Skeletal muscle satellite cell (primary cell): ENCODE measurements around the gene TMCO1.
A peak's percentile ranks its signal among the peaks of the same experiment; 100 is the strongest.
"Not testable (repeated sequence)": the region's sequence is repeated elsewhere in the genome, so short reads cannot be mapped to it uniquely, and the experiment has no call there.

Source experiments
- H3K27me3 ChIP-seq: 2 replicates; pipeline ENCODE4 v1.7.0; 2013; ENCODE audit warnings: low read length; ENCODE audit not compliant: control insufficient read depth, insufficient read depth
- H3K36me3 ChIP-seq: 2 replicates; pipeline ENCODE4 v1.7.0; 2013; ENCODE audit warnings: mild to moderate bottlenecking, control low read depth, low read length; ENCODE audit not compliant: insufficient read depth
- H3K4me1 ChIP-seq: 2 replicates; pipeline ENCODE4 v1.7.0; 2013; ENCODE audit warnings: low read length; ENCODE audit not compliant: control insufficient read depth, insufficient read depth
- H3K4me2 ChIP-seq: 2 replicates; pipeline ENCODE4 v1.7.0; 2013; ENCODE audit warnings: mild to moderate bottlenecking, low read length
- H3K4me3 ChIP-seq: 2 replicates; pipeline ENCODE4 v1.7.0; 2013; ENCODE audit warnings: low read length
- H3K9ac ChIP-seq: 2 replicates; pipeline ENCODE4 v1.7.0; 2013; ENCODE audit warnings: mild to moderate bottlenecking, low read depth, low read length, moderate library complexity
- H3K9me3 ChIP-seq: replicated peaks from 2 replicates; pipeline ENCODE4 v1.7.0; 2013; ENCODE audit warnings: mild to moderate bottlenecking, control low read depth, low read length

The TMCO1 gene

GRCh38 chr1:165703648-165704047 is 65.0 kb downstream of the TMCO1 start:
- Histone ChIP-seq H3K27me3 (peaks cover 9% of the 10 kb centered on the region), H3K36me3 (no peaks in the 10 kb centered on the region), H3K9me3 (no peaks in the 10 kb centered on the region), H3K4me3 (no peak overlapping the region), H3K4me2 (no peak overlapping the region), H3K4me1 (peaks cover 2% of the 10 kb centered on the region), H3K9ac (no peak overlapping the region)

GRCh38 chr1:165701922-165702321 is 66.7 kb downstream of the TMCO1 start:
- H3K27me3 ChIP-seq, H3K4me3 ChIP-seq, H3K9me3 ChIP-seq, H3K36me3 ChIP-seq, H3K9ac ChIP-seq, H3K4me2 ChIP-seq, H3K4me1 ChIP-seq: not testable (repeated sequence)

GRCh38 chr1:165699577-165699976 is 69.1 kb downstream of the TMCO1 start:
- Histone ChIP-seq H3K27me3 (no peaks in the 10 kb centered on the region), H3K4me2 (no peak overlapping the region), H3K36me3 (no peaks in the 10 kb centered on the region), H3K9me3 (no peaks in the 10 kb centered on the region), H3K9ac (no peak overlapping the region), H3K4me1 (peaks cover 18% of the 10 kb centered on the region), H3K4me3 (no peak overlapping the region)

GRCh38 chr1:165698761-165699052 is 70.0 kb downstream of the TMCO1 start:
- H3K36me3 ChIP-seq, result peaks cover 3% of the 10 kb centered on the region

DNA sequence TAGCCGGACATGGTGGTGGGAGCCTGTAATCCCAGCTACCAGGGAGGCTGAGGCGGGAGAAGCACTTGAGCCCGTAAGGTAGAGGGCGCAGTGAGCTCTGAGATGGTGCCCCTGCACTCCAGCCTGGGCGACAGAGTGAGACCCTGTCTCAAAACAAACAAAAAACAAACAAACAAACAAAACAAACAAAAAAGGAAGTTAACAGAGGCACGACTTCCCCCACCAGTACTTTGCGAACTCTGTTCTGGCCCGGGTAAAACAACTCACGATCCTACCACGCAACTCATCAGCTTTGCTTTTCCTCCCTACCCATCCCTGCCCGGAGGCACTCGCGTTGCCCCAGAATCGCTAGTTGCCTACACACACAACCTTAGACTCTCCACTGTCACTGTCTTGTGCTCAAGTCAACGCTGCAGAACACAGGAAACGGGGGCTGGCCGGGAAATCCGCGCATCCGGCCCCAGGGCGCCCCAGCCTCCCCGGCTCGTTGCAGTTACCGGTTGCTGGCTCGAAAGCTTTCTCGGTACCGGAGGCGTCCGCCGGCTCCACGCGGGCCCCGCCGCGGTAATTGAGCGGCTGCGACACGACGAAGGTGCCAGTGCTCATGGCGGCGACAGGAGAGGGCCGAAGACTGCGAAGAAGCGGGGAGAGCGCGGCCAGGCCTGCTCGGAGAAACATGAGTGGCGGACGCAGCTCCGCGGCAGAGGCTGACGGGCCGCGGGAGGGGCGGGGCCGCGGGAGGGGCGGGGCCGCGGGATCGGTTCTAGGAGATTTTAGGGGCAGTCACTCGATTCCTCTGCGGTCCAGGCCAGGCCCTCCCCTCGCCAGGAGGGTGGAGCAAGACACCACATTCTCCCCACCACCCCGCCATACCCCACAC is 70.5 kb downstream of the TMCO1 start, which contains the start of gene ALDH9A1:
TSS of gene ALDH9A1 (minus strand) at position 682 of the 880 bp plus-strand sequence. CDS start at position 678, 4 bp downstream.
- peak within 1 kb of the TSS; percentile 93 for H3K4me3 ChIP-seq
- peaks cover 3% of the 10 kb centered on the region for H3K36me3 ChIP-seq
- no peaks in the 10 kb centered on the region for H3K27me3 ChIP-seq
- H3K9me3 ChIP-seq, result no peaks in the 10 kb centered on the region
- peaks cover 18% of the 10 kb centered on the region for H3K4me1 ChIP-seq
- H3K4me2 ChIP-seq, result peak within 1 kb of the TSS; percentile 78
- H3K9ac ChIP-seq, result peak within 1 kb of the TSS; percentile 93

More at GRCh38 chr1:165698761-165699052, 70.0 kb downstream of the TMCO1 start:
- Histone ChIP-seq H3K9me3 (no peaks in the 10 kb centered on the region), H3K9ac (peak overlapping the region; percentile 93), H3K27me3 (no peaks in the 10 kb centered on the region), H3K4me3 (peak overlapping the region; percentile 93), H3K4me1 (peaks cover 18% of the 10 kb centered on the region), H3K4me2 (peak overlapping the region; percentile 78)

DNA sequence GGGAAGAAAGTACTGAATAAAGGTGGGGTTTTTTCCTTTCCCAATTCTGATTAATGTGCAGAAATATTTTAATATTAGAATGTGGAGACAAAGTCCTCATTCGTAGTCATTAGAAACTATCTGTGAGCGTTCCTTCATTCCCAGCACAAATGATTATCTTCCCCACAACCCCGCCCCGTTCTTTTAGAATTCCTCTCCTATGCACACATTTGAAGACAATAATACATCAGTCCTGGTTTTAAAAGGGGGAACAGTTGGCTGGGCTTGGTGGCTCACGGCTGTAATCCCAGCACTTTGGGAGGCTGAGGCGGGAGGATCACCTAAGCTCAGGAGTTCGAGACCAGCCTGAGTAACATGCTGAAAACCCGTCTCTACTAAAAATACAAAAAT is 71.2 kb downstream of the TMCO1 start:
- peaks cover 3% of the 10 kb centered on the region for H3K36me3 ChIP-seq
- H3K4me2 ChIP-seq, result peak overlapping the region; percentile 78
- peak overlapping the region; percentile 93 for H3K4me3 ChIP-seq
- no peaks in the 10 kb centered on the region for H3K27me3 ChIP-seq
- H3K4me1 ChIP-seq, result peaks cover 18% of the 10 kb centered on the region
- no peaks in the 10 kb centered on the region for H3K9me3 ChIP-seq
- H3K9ac ChIP-seq, result peak overlapping the region; percentile 93

DNA sequence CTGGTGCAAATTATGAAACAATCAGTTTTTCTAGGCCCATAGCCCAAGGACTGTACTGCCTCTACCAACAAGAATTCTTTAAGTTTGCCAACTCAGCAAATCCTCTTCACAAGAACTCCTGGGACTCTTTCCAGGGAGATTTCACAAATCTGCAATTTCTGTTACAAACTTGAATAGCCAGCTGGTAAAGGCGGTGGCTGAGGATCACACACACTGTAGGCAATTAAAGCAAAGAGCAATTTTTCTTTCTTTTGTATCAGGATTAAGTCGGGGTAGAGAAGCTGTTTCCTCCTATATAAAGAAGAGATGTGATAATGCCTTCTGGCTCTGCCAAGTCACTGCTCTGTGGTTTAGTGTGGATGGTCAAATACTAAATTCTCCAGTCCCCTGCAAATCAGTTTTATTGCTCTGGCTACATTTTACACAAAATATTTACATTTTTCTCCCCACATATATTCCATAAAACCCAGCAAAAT is 72.0 kb downstream of the TMCO1 start:
- peaks cover 3% of the 10 kb centered on the region for H3K36me3 ChIP-seq
- peak overlapping the region; percentile 78 for H3K4me2 ChIP-seq
- peak overlapping the region; percentile 93 for H3K4me3 ChIP-seq
- H3K4me1 ChIP-seq, result peaks cover 18% of the 10 kb centered on the region
- no peaks in the 10 kb centered on the region for H3K9me3 ChIP-seq
- no peaks in the 10 kb centered on the region for H3K27me3 ChIP-seq
- H3K9ac ChIP-seq, result peak overlapping the region; percentile 93

GRCh38 chr1:165695031-165695430 is 73.6 kb downstream of the TMCO1 start:
- H3K27me3 ChIP-seq, result no peaks in the 10 kb centered on the region
- peaks cover 3% of the 10 kb centered on the region for H3K36me3 ChIP-seq
- no peaks in the 10 kb centered on the region for H3K9me3 ChIP-seq
- H3K4me2 ChIP-seq, result no peak overlapping the region
- H3K4me3 ChIP-seq, result no peak overlapping the region
- H3K4me1 ChIP-seq, result peaks cover 18% of the 10 kb centered on the region
- no peak overlapping the region for H3K9ac ChIP-seq

- H3K36me3 ChIP-seq, result peaks cover 20% of the 10 kb centered on the region
- no peaks in the 10 kb centered on the region for H3K9me3 ChIP-seq
- no peaks in the 10 kb centered on the region for H3K4me1 ChIP-seq
- H3K4me3 ChIP-seq, result no peak overlapping the region
- no peak overlapping the region for H3K4me2 ChIP-seq
- H3K27me3 ChIP-seq, result no peaks in the 10 kb centered on the region
- no peak overlapping the region for H3K9ac ChIP-seq
Measured at GRCh38 chr1:165688046-165688445, 80.6 kb downstream of the TMCO1 start.

DNA sequence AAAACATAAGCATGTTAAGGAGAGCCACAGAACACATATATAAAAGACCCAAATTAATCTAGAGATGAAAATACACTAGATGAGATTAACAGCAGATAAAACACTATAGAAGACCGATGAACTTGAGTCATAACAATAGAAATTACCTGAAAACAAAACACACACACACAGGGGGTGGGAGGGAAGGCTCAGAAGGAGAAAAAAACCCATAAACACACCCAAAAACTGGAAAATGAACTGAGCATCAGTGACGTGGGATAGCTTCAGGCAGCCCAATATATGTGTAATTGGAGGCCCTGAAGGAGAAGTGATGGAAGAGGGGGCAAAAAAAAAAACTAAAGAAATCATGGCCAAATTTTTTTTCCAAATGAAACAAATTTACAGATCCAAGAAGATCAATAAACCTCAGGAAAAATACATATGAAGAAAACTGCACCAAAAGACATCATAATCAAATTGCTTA is 81.7 kb downstream of the TMCO1 start:
- peaks cover 30% of the 10 kb centered on the region for H3K36me3 ChIP-seq
- H3K4me2 ChIP-seq, result no peak overlapping the region
- H3K4me1 ChIP-seq, result no peaks in the 10 kb centered on the region
- H3K27me3 ChIP-seq, result no peaks in the 10 kb centered on the region
- no peak overlapping the region for H3K9ac ChIP-seq
- H3K9me3 ChIP-seq, result no peaks in the 10 kb centered on the region
- H3K4me3 ChIP-seq, result no peak overlapping the region

DNA sequence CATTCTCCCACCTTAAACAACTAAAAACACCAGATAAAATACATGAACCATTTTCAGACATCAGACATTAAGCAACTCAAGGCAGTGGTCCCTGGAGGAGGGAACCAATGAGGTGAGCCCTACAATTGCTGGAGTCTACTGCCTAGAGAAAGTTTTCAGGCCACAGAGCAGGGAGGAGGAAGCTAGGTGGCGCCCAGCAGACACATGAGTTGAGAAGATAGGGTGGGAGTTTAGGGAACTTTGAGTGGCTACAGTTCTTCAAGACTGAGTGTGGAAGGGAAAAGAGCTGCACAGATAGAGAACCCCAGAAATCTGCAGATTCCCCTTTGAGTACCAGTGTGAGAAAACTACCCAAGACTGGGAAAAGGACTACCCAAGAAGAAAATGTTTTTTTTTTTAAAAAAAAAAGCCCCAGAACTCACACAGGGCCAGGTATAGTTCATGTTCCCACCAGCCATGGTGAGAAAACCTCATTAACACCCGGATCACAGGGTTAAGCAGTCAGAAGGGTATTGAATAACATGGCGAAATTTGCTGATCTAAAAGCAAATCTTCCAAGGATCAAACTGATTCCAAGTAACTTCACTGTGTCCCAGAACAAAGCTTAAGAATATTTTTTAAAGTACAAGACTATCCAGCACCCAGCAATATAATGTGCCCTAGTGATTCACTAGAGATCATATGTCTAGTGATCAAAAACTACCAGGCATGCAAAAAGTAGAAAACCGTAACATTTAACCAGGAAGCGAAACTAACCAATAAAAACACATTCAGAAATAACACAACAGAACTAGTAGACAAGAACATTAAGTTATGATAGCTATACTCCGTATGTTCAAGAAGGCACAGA is 82.3 kb downstream of the TMCO1 start:
- H3K9ac ChIP-seq, result no peak overlapping the region
- no peaks in the 10 kb centered on the region for H3K4me1 ChIP-seq
- H3K4me3 ChIP-seq, result no peak overlapping the region
- no peaks in the 10 kb centered on the region for H3K9me3 ChIP-seq
- no peaks in the 10 kb centered on the region for H3K27me3 ChIP-seq
- H3K4me2 ChIP-seq, result no peak overlapping the region
- peaks cover 37% of the 10 kb centered on the region for H3K36me3 ChIP-seq
